Measurements from ENCODE around the gene DYNAP. TPM values are rescaled to one million over a fixed set of nuclear protein-coding genes. Genes with fewer than 3 reads are reported as not detected.

DYNAP gene
- total and polyA plus RNA-seq, 10 of the 15 experiments (the other 5 are each of a cell fraction or from before 2014, with no cell fraction given), result not detected

DNA sequence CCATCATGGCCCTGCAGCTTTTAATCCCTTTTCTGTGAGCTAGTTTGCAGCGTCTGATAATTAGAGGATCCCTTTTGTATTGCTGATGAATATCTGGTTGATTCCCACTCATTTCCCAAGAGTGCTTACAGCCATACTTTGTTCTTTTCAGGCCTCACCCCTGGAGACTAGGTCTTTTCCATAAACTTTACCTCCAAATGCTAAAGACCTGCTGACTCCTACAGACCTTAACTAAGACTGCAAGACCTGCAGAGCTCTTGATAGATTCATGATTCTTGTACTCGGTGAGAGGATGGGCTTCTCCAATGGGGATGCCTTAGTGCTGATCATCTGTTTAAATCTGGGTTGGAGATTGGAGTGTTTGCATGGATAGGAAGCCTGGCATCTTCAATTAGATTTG lies 33.1 kb upstream of the DYNAP start:
- H3K4me2 ChIP-seq (ENCODE audit: control insufficient read depth, insufficient read depth), result no peak overlapping the region
- H3K79me2 ChIP-seq (ENCODE audit: control insufficient read depth, insufficient read depth, low read length), result no peaks in the 10 kb centered on the region
- H3K4me1 ChIP-seq (ENCODE audit: control insufficient read depth, insufficient read depth, low read length), result no peaks in the 10 kb centered on the region
- H3K27me3 ChIP-seq (replicated peaks in 1 of 2; ENCODE audit: control insufficient read depth in 2 of 2, insufficient read depth in 2 of 2, low read length in 1 of 2), result no peaks in the 10 kb centered on the region; a peak in 1 of 4 replicates
- no peak for TF ChIP-seq NRF1 (conservative IDR thresholded peaks at IDR 0.05; ENCODE audit: low read depth, low read length)
- TF ChIP-seq SP1 (IDR thresholded peaks at IDR 0.05; ENCODE audit: low read depth, low read length), result no peak
- no peak for TF ChIP-seq EED (IDR thresholded peaks at IDR 0.05; ENCODE audit: low read depth)
- TF ChIP-seq, protein P1, sequence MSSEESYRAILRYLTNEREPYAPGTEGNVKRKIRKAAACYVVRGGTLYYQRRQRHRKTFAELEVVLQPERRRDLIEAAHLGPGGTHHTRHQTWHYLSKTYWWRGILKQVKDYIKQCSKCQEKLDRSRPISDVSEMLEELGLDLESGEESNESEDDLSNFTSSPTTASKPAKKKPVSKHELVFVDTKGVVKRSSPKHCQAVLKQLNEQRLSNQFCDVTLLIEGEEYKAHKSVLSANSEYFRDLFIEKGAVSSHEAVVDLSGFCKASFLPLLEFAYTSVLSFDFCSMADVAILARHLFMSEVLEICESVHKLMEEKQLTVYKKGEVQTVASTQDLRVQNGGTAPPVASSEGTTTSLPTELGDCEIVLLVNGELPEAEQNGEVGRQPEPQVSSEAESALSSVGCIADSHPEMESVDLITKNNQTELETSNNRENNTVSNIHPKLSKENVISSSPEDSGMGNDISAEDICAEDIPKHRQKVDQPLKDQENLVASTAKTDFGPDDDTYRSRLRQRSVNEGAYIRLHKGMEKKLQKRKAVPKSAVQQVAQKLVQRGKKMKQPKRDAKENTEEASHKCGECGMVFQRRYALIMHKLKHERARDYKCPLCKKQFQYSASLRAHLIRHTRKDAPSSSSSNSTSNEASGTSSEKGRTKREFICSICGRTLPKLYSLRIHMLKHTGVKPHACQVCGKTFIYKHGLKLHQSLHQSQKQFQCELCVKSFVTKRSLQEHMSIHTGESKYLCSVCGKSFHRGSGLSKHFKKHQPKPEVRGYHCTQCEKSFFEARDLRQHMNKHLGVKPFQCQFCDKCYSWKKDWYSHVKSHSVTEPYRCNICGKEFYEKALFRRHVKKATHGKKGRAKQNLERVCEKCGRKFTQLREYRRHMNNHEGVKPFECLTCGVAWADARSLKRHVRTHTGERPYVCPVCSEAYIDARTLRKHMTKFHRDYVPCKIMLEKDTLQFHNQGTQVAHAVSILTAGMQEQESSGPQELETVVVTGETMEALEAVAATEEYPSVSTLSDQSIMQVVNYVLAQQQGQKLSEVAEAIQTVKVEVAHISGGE (CRISPR knock-in tag; IDR thresholded peaks at IDR 0.05), result no peak
- ChIA-PET RAD21 (ENCODE audit: unreplicated experiment) (interaction anchor here (1.9 kb wide), 1 partner anchor 113 kb away, joined by 6 read pairs; no protein-coding TSS in a partner anchor), POLR2A (no interaction called here), CTCF (interaction anchor here (0.5 to 2.0 kb wide), 6 partner anchors 10 to 425 kb away, joined by 3 to 11 read pairs (median 4); no protein-coding TSS in a partner anchor), SMC1A (ENCODE audit: uncharacterized antibody, unreplicated experiment) (interaction anchor here (0.9 kb wide), 1 partner anchor 114 kb away, joined by 3 read pairs; no protein-coding TSS in a partner anchor)
- no TSS peak for BruUV-seq (replicated peaks)
- no peaks in the 10 kb centered on the region for H4K20me1 ChIP-seq (ENCODE audit: control insufficient read depth, insufficient read depth)
- H2AFZ ChIP-seq (ENCODE audit: control insufficient read depth, low read depth, low read length), result no peak overlapping the region
- in situ Hi-C loops (cut with MboI) (loop anchor here (25.0 kb wide), 1 partner anchor 429 kb away; no protein-coding TSS in a partner anchor), intact Hi-C loops (cut with micrococcal nuclease; ENCODE audit: unreplicated experiment) (loop anchor here (5.0 kb wide), 1 partner anchor 424 kb away; no protein-coding TSS in a partner anchor)
- no peak for DNase-seq (ENCODE audit: low read depth, low spot score)
- no peak for FAIRE-seq
- H3K4me3 ChIP-seq, result no peak overlapping the region
- ATAC-seq, result no peak
- WGBS (ENCODE audit: insufficient coverage, insufficient replicate concordance, low lambda C conversion rate, missing lambda C conversion rate), result 15% methylated on average over 2 of the region's 2 CpGs
- H3K9me3 ChIP-seq (replicated peaks; ENCODE audit: control insufficient read depth, insufficient read depth, low read length), result no peaks in the 10 kb centered on the region
- no peaks in the 10 kb centered on the region for H3K36me3 ChIP-seq (ENCODE audit: control insufficient read depth in 2 of 2, insufficient read depth in 2 of 2, low read length in 1 of 2)
- no peak overlapping the region for H3K27ac ChIP-seq (ENCODE audit: control insufficient read depth, insufficient read depth)
- no peak overlapping the region for H3K9ac ChIP-seq (ENCODE audit: control insufficient read depth, insufficient read depth, low read length)
